Subcutaneous abdominal adipose tissue (tissue), 5 donors: ENCODE results near the gene RYK.

Source experiments
- H3K27ac ChIP-seq: one replicate; pipeline ENCODE4 v1.7.0; 2013; ENCODE audit warnings: low read depth, mild to moderate bottlenecking, inconsistent platforms, low read length, moderate library complexity
- H3K27me3 ChIP-seq, 5 donors: one replicate each; pipeline ENCODE4 v1.7.0; 2013; ENCODE audit warnings: low read length in 5 of 5, inconsistent platforms in 1 of 5; ENCODE audit not compliant: control insufficient read depth in 5 of 5, insufficient read depth in 4 of 5
- H3K36me3 ChIP-seq, 5 donors: one replicate each; pipeline ENCODE4 v1.7.0; 2013; ENCODE audit warnings: low read length in 5 of 5; ENCODE audit not compliant: control insufficient read depth in 5 of 5, insufficient read depth in 5 of 5
- H3K4me1 ChIP-seq, 5 donors: one replicate each; pipeline ENCODE4 v1.7.0; 2013; ENCODE audit warnings: low read length in 5 of 5, mild to moderate bottlenecking in 3 of 5, moderate library complexity in 1 of 5; ENCODE audit not compliant: control insufficient read depth in 5 of 5, insufficient read depth in 5 of 5
- H3K4me3 ChIP-seq, 5 donors: one replicate each; pipeline ENCODE4 v1.7.0; 2013; ENCODE audit warnings: low read length in 5 of 5, low read depth in 1 of 5
- H3K9ac ChIP-seq, 5 donors: one replicate each; pipeline ENCODE4 v1.7.0; 2013; ENCODE audit warnings: low read length in 5 of 5, mild to moderate bottlenecking in 4 of 5, moderate library complexity in 3 of 5
- H3K9me3 ChIP-seq, 5 donors: one replicate each; pipeline ENCODE4 v1.7.0; 2013; ENCODE audit warnings: low read length in 5 of 5; ENCODE audit not compliant: control insufficient read depth in 5 of 5
- donor health status: healthy.
- donor health status: healthy.
- donor health status: healthy.
- donor health status: healthy.
- donor health status: healthy.

The RYK gene

GRCh38 chr3:134250717-134251220, at the start of gene RYK:
Gene RYK (minus strand): TSS chr3:134250859. CDS start chr3:134250654, 205 bp downstream.
- no peaks in the 10 kb centered on the region for H3K27me3 ChIP-seq
- H3K4me1 ChIP-seq: peaks cover 0 to 28% (median 22%) of the 10 kb centered on the region in 5 donors
- H3K9ac ChIP-seq: peak within 1 kb of the TSS; percentile 76 to 90 (median 79)

DNA sequence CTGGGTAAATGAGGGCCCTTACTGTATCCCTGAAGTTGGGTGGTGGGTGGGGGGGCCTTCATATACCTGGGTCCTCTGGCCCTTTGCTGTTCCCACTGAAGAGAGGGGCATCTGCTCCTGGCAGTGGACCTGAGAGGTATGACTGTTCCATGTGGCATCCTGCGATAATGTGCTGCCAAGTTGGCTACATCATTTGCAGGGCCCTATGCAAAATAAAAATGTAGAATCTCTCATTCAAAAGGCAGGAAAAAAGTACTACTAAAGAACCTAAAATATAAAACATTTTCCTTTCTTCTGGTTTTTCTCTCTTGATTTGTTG, 49.2 kb upstream of the RYK start:
- Histone ChIP-seq H3K9me3 (no peaks in the 10 kb centered on the region), H3K9ac (no peak overlapping the region), H3K4me3 (no peak overlapping the region), H3K36me3 (no peaks in the 10 kb centered on the region), H3K27me3 (no peaks in the 10 kb centered on the region), H3K4me1 (peaks cover 2 to 10% (median 8%) of the 10 kb centered on the region in 5 donors), H3K27ac (no peak overlapping the region)

More at GRCh38 chr3:134250717-134251220, at the start of gene RYK:
- Histone ChIP-seq H3K36me3 (no peaks in the 10 kb centered on the region), H3K27ac (peak within 1 kb of the TSS; percentile 90), H3K9me3 (no peaks in the 10 kb centered on the region), H3K4me3 (peak within 1 kb of the TSS; percentile 74 to 85 (median 80))

GRCh38 chr3:134299185-134299887, 48.7 kb upstream of the RYK start:
- H3K27ac ChIP-seq: no peak overlapping the region
- H3K4me1 ChIP-seq: peaks cover 2 to 10% (median 8%) of the 10 kb centered on the region in 5 donors
- H3K4me3 ChIP-seq: no peak overlapping the region
- no peaks in the 10 kb centered on the region for H3K9me3 ChIP-seq
- no peaks in the 10 kb centered on the region for H3K27me3 ChIP-seq
- no peaks in the 10 kb centered on the region for H3K36me3 ChIP-seq
- no peak overlapping the region for H3K9ac ChIP-seq

DNA sequence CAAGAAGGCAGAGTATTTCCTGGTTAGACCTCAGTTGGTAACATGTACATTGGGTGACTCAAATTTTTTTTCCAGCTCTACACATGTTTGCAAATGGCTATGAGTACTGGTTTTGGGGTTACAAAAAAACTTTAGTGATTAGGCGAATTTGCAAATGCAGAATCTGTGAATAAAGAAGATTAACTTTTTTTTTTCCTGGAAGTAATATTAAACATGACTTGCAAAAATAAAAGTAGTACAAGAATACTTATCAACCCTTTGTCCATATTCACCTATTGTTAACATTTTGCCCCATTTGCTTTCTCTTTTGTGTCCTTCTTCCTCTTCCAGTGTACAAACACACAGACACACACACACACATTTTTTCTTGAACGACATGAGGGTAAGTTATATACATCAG, 47.6 kb upstream of the RYK start:
- Histone ChIP-seq H3K9ac (no peak overlapping the region), H3K4me3 (no peak overlapping the region), H3K4me1 (peaks cover 2 to 10% (median 8%) of the 10 kb centered on the region in 5 donors), H3K27me3 (no peaks in the 10 kb centered on the region), H3K27ac (no peak overlapping the region), H3K9me3 (no peaks in the 10 kb centered on the region), H3K36me3 (no peaks in the 10 kb centered on the region)

DNA sequence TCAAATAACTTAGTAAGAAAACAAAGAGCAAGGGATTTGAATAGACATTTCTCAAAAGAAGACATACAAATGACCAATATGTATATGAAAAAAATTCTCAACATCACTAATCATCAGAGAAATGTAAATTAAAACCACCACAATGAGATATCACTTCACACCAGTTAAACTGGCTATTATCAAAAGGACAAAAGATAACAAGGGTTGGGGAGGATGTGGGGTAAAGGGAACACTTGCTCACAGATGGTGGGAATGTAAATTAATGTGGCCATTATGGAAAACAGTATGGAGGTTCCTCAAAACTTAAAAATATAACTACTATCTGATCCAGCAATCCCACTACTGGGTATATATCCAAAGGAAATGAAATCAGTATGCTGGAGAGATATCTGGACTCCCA, 46.0 kb upstream of the RYK start:
- H3K27me3 ChIP-seq: no peaks in the 10 kb centered on the region
- no peak overlapping the region for H3K27ac ChIP-seq
- H3K4me3 ChIP-seq: no peak overlapping the region
- H3K36me3 ChIP-seq: no peaks in the 10 kb centered on the region
- no peak overlapping the region for H3K9ac ChIP-seq
- peaks cover 2 to 11% (median 8%) of the 10 kb centered on the region in 5 donors for H3K4me1 ChIP-seq
- H3K9me3 ChIP-seq: no peaks in the 10 kb centered on the region

DNA sequence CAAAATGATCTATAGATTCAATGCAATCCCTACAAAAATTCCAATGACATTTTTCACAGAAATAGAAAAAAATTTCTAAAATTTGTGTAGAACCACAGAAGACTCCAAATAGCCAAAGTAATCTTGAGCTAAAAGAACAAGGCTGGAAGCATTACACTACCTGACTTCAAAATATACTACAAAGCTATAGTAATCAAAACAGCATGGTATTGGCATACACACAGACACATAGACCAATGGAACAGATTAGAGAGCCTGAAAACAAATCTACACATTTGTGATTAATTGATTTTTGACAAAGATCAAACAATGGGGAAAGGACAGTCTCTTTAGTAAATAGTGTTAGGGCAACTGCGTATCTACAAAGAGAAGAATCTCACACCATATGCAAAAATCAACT, 45.3 kb upstream of the RYK start:
- H3K4me1 ChIP-seq: peaks cover 2 to 12% (median 8%) of the 10 kb centered on the region in 5 donors
- H3K27me3 ChIP-seq: no peaks in the 10 kb centered on the region
- H3K4me3 ChIP-seq: no peak overlapping the region
- H3K36me3 ChIP-seq: no peaks in the 10 kb centered on the region
- no peak overlapping the region for H3K27ac ChIP-seq
- H3K9ac ChIP-seq: no peak overlapping the region
- H3K9me3 ChIP-seq: no peaks in the 10 kb centered on the region

DNA sequence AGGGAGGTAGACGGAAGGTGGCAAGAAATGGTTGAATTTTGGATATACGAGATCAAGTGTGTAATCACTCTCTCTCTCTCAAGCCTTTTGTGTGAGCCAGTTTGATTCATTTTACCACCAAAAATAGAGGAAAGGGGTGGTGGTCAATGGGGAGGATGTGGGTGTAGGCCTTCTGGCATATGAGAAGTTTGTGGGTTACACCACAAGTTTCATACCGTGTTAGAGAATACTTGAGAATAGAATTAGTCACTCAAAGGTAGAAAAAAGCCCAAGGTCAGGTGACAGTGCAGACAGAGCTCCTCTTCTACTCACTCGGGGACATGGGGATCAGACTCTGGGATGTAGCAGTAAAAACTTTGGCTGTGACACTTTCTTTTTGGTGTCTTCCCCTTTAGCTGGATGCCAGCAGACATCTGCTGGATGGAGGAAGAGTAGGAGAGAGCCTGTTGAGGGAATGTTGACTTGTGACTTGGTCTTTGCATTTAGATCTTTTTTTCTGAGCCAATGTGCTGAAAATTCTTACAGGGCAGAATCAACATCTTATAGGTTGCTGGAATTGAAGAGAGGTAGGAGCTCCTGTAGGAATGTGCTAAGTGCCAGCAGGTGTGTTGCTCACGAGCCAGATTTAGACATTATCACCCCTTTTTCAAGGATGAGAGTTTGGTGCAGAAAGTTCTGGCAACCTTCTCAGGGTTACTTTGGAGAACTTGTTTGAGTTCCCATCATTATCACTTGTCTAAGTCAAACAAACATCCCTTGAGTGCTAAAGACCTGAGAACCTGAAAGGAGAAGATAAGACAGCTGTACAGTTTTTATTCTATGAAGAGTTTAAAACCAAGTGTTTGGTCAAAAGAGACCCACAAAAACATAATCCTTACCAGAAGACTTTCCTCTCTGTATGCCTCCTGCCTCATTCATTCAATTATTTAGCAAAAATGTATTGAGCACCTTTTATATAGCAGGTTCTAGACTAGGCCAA, 43.9 kb upstream of the RYK start:
- Histone ChIP-seq H3K9me3 (no peaks in the 10 kb centered on the region), H3K4me3 (no peak overlapping the region), H3K9ac (no peak overlapping the region), H3K36me3 (no peaks in the 10 kb centered on the region), H3K4me1 (peaks cover 2 to 12% (median 9%) of the 10 kb centered on the region in 5 donors), H3K27me3 (no peaks in the 10 kb centered on the region), H3K27ac (no peak overlapping the region)

DNA sequence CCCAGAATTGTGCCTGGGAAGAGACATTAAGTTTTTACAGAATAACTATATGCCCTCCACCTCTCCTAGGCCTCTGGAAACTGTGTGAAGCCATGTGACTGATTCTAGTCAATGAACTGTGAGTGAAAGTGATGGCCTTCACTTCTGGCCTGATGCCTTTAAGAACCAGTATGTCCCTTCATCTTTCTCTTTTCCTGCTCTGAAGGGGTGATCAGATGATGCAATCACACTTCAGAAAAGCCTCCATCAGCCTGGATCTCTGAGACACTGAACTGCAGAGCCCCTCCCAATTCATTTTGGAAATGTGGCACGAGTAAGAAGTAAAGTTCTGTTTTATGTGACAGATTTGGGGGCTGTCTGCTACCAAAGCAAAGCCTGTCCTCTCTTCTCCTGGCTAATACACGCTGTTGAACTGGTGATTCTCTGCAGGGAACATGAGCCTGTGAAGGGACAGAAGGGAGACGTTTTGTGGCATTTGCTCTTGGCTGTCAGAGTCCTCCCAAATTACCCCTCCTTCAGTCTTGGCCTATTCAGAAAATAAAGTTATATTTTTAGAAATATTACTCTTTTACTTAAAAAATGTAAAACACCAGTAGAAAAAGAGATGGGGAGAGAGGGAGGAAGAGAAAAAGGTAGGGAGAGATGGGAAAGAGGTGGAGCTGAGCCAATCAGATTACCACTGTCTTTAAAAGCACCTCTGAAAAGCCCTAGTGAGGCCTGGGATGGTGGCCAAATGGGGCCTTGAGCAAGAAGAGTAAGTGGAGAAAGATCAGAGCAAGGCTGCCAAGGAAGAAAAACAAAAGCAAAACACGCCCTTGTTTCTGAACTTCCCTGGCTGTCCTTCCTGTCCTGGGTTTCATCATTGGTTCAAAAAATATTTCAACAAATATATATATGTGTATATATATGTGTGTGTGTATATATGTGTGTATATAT, 40.9 kb upstream of the RYK start:
- H3K27ac ChIP-seq: no peak overlapping the region
- H3K9ac ChIP-seq: peak overlapping the region in 2 of 5 donors; percentile 4 to 24
- peaks cover 0 to 9% (median 8%) of the 10 kb centered on the region in 5 donors for H3K4me1 ChIP-seq
- H3K36me3 ChIP-seq: no peaks in the 10 kb centered on the region
- H3K4me3 ChIP-seq: no peak overlapping the region
- H3K9me3 ChIP-seq: no peaks in the 10 kb centered on the region
- H3K27me3 ChIP-seq: no peaks in the 10 kb centered on the region

- Histone ChIP-seq H3K27ac (no peak overlapping the region), H3K27me3 (no peaks in the 10 kb centered on the region), H3K36me3 (no peaks in the 10 kb centered on the region), H3K9ac (no peak overlapping the region), H3K9me3 (no peaks in the 10 kb centered on the region), H3K4me3 (no peak overlapping the region), H3K4me1 (peaks cover 0 to 9% (median 8%) of the 10 kb centered on the region in 5 donors)
These were observed 36.9 kb upstream of the RYK start for GRCh38 chr3:134287512-134287911.
